ENCODE data around the gene CD74. TPM values are rescaled to one million over a fixed set of nuclear protein-coding genes. Genes with fewer than 3 reads are reported as not detected.
A peak's percentile ranks its signal among the peaks of the same experiment; 100 is the strongest.

CD74 gene
- total RNA-seq, 1 donor from 2014 or later: 31.1 TPM

- DNase-seq (ENCODE audit: low spot score): no peak
These were observed 48.7 kb downstream of the CD74 start for GRCh38 chr5:150364004-150364403.

GRCh38 chr5:150363185-150363584 lies 49.5 kb downstream of the CD74 start:
- DNase-seq (ENCODE audit: low spot score): no peak

GRCh38 chr5:150361301-150361700 lies 51.4 kb downstream of the CD74 start:
- DNase-seq (ENCODE audit: low spot score): no peak

GRCh38 chr5:150358261-150359095 lies 54.2 kb downstream of the CD74 start:
- DNase-seq (ENCODE audit: low spot score): no peak

- peak; percentile 97 for DNase-seq (ENCODE audit: low spot score)
These were observed 55.1 kb downstream of the CD74 start, which contains the start of gene TCOF1 for GRCh38 chr5:150357326-150358260. Gene TCOF1 (plus strand): TSS chr5:150357697. CDS start chr5:150357747, 50 bp downstream.

GRCh38 chr5:150356575-150357294 lies 56.0 kb downstream of the CD74 start:
- DNase-seq (ENCODE audit: low spot score): no peak

- no peak for DNase-seq (ENCODE audit: low spot score)
These were observed 56.9 kb downstream of the CD74 start for GRCh38 chr5:150355791-150356190.

- no peak for DNase-seq (ENCODE audit: low spot score)
These were observed 59.6 kb downstream of the CD74 start for GRCh38 chr5:150353032-150353675.

- no peak for DNase-seq (ENCODE audit: low spot score)
These were observed 60.3 kb downstream of the CD74 start for GRCh38 chr5:150352244-150353031.

Other genes starting within 250 kb of the CD74 start
- gene CDX1, start 246.1 kb downstream of the CD74 start, total RNA-seq (ENCODE audit: insufficient read depth, low replicate concordance): 2.4 TPM
- gene SLC6A7, start 222.8 kb downstream of the CD74 start, total RNA-seq (ENCODE audit: insufficient read depth, low replicate concordance): 10.8 TPM
- gene CAMK2A, start 123.1 kb downstream of the CD74 start, total RNA-seq (ENCODE audit: insufficient read depth, low replicate concordance): 5.8 TPM
- gene ARSI, start 110.0 kb downstream of the CD74 start, total RNA-seq (ENCODE audit: insufficient read depth, low replicate concordance): 15.9 TPM
- 8.4 TPM for gene TCOF1, start 55.2 kb downstream of the CD74 start, total RNA-seq (ENCODE audit: insufficient read depth, low replicate concordance)
- 1,414 TPM for gene RPS14, start 36.8 kb upstream of the CD74 start, total RNA-seq (ENCODE audit: insufficient read depth, low replicate concordance)
- gene NDST1, start 95.2 kb upstream of the CD74 start, total RNA-seq (ENCODE audit: insufficient read depth, low replicate concordance): 47.4 TPM
- gene SYNPO, start 227.8 kb upstream of the CD74 start, total RNA-seq (ENCODE audit: insufficient read depth, low replicate concordance): 22.6 TPM
- 10.4 TPM for gene MYOZ3, start 248.3 kb upstream of the CD74 start, total RNA-seq (ENCODE audit: insufficient read depth, low replicate concordance)

All from umbilical cord (tissue), 2 donors.